ENCODE data around the gene KIFC3. TPM values are rescaled to one million over a fixed set of nuclear protein-coding genes. Genes with fewer than 3 reads are reported as not detected.

KIFC3 gene
- total RNA-seq, 1 donor from 2014 or later: 96.9 TPM

- H4K20me1 ChIP-seq (ENCODE audit: insufficient read depth, low read length): peaks cover 3% of the 10 kb centered on the region
- no peak overlapping the region for H2AFZ ChIP-seq (ENCODE audit: low read depth, low read length)
- FAIRE-seq: no peak
- peaks cover 4% of the 10 kb centered on the region for H3K79me2 ChIP-seq (ENCODE audit: insufficient read depth, low read length)
- peak overlapping the region; percentile 27 for H3K4me3 Mint-ChIP-seq (ENCODE audit: unreplicated experiment)
- H3K4me1 Mint-ChIP-seq (ENCODE audit: low read depth, unreplicated experiment): peaks cover 25% of the 10 kb centered on the region
- TF ChIP-seq CTCF (IDR thresholded peaks at IDR 0.05; ENCODE audit: insufficient read depth, low read depth, low read length): no peak
- no peak for TF ChIP-seq EZH2 (IDR thresholded peaks at IDR 0.05; ENCODE audit: insufficient read depth, low read length)
- H3K9me3 ChIP-seq (ENCODE audit: insufficient read depth, low read depth, low read length): no peaks in the 10 kb centered on the region
- H3K4me2 ChIP-seq (ENCODE audit: low read length): no peak overlapping the region
- no peak for DNase-seq (ENCODE audit: low read depth)
- peaks cover 8% of the 10 kb centered on the region for H3K4me1 ChIP-seq (ENCODE audit: insufficient read depth, low read length)
- H3K9ac ChIP-seq (ENCODE audit: low read length): no peak overlapping the region
- peak overlapping the region; percentile 67 for H3K27ac Mint-ChIP-seq (ENCODE audit: unreplicated experiment)
- no peak overlapping the region for H3K27ac ChIP-seq (ENCODE audit: low read depth, low read length)
- H3K27me3 Mint-ChIP-seq (ENCODE audit: low read depth, unreplicated experiment): no peaks in the 10 kb centered on the region
- H3K4me3 ChIP-seq (ENCODE audit: insufficient read depth, low read depth, low read length): no peak overlapping the region
- H3K36me3 ChIP-seq (ENCODE audit: insufficient read depth, low read length): peaks cover 12% of the 10 kb centered on the region
- peaks cover 25% of the 10 kb centered on the region for H3K36me3 Mint-ChIP-seq (ENCODE audit: low read depth, unreplicated experiment)
- no peaks in the 10 kb centered on the region for H3K27me3 ChIP-seq (ENCODE audit: insufficient read depth, low read length)
- H3K9me3 Mint-ChIP-seq (ENCODE audit: unreplicated experiment): no peaks in the 10 kb centered on the region
Observed at GRCh38 chr16:57763285-57764005, 38.8 kb downstream of the KIFC3 start.

GRCh38 chr16:57762365-57763040, 39.8 kb downstream of the KIFC3 start:
- no peak overlapping the region for H3K4me3 ChIP-seq (ENCODE audit: insufficient read depth, low read depth, low read length)
- Mint-ChIP-seq H3K4me1 (ENCODE audit: low read depth, unreplicated experiment) (peaks cover 25% of the 10 kb centered on the region), H3K4me3 (ENCODE audit: unreplicated experiment) (no peak overlapping the region), H3K27me3 (ENCODE audit: low read depth, unreplicated experiment) (no peaks in the 10 kb centered on the region), H3K9me3 (ENCODE audit: unreplicated experiment) (no peaks in the 10 kb centered on the region), H3K36me3 (ENCODE audit: low read depth, unreplicated experiment) (peaks cover 25% of the 10 kb centered on the region), H3K27ac (ENCODE audit: unreplicated experiment) (peak overlapping the region; percentile 41)
- no peak for FAIRE-seq
- no peak overlapping the region for H2AFZ ChIP-seq (ENCODE audit: low read depth, low read length)
- peaks cover 11% of the 10 kb centered on the region for H3K36me3 ChIP-seq (ENCODE audit: insufficient read depth, low read length)
- peaks cover 8% of the 10 kb centered on the region for H3K4me1 ChIP-seq (ENCODE audit: insufficient read depth, low read length)
- TF ChIP-seq EZH2 (IDR thresholded peaks at IDR 0.05; ENCODE audit: insufficient read depth, low read length): no peak
- TF ChIP-seq CTCF (IDR thresholded peaks at IDR 0.05; ENCODE audit: insufficient read depth, low read depth, low read length): no peak
- H3K27ac ChIP-seq (ENCODE audit: low read depth, low read length): no peak overlapping the region
- H3K9ac ChIP-seq (ENCODE audit: low read length): no peak overlapping the region
- DNase-seq (ENCODE audit: low read depth): no peak
- no peak overlapping the region for H3K4me2 ChIP-seq (ENCODE audit: low read length)
- peaks cover 5% of the 10 kb centered on the region for H4K20me1 ChIP-seq (ENCODE audit: insufficient read depth, low read length)
- H3K9me3 ChIP-seq (ENCODE audit: insufficient read depth, low read depth, low read length): no peaks in the 10 kb centered on the region
- H3K79me2 ChIP-seq (ENCODE audit: insufficient read depth, low read length): peaks cover 4% of the 10 kb centered on the region
- H3K27me3 ChIP-seq (ENCODE audit: insufficient read depth, low read length): no peaks in the 10 kb centered on the region

GRCh38 chr16:57761957-57762356, 40.3 kb downstream of the KIFC3 start:
- H3K9me3 Mint-ChIP-seq (ENCODE audit: unreplicated experiment): no peaks in the 10 kb centered on the region
- Histone ChIP-seq H3K9ac (ENCODE audit: low read length) (no peak overlapping the region), H3K4me3 (ENCODE audit: insufficient read depth, low read depth, low read length) (no peak overlapping the region), H3K9me3 (ENCODE audit: insufficient read depth, low read depth, low read length) (no peaks in the 10 kb centered on the region), H3K4me1 (ENCODE audit: insufficient read depth, low read length) (peaks cover 8% of the 10 kb centered on the region), H3K27me3 (ENCODE audit: insufficient read depth, low read length) (no peaks in the 10 kb centered on the region), H3K36me3 (ENCODE audit: insufficient read depth, low read length) (peaks cover 8% of the 10 kb centered on the region), H3K27ac (ENCODE audit: low read depth, low read length) (no peak overlapping the region), H4K20me1 (ENCODE audit: insufficient read depth, low read length) (peaks cover 9% of the 10 kb centered on the region), H3K4me2 (ENCODE audit: low read length) (no peak overlapping the region), H3K79me2 (ENCODE audit: insufficient read depth, low read length) (peaks cover 4% of the 10 kb centered on the region), H2AFZ (ENCODE audit: low read depth, low read length) (no peak overlapping the region)
- FAIRE-seq (no peak), DNase-seq (ENCODE audit: low read depth) (no peak)
- H3K4me1 Mint-ChIP-seq (ENCODE audit: low read depth, unreplicated experiment): peaks cover 25% of the 10 kb centered on the region
- no peak for TF ChIP-seq CTCF (IDR thresholded peaks at IDR 0.05; ENCODE audit: insufficient read depth, low read depth, low read length)
- TF ChIP-seq EZH2 (IDR thresholded peaks at IDR 0.05; ENCODE audit: insufficient read depth, low read length): no peak
- peaks cover 24% of the 10 kb centered on the region for H3K36me3 Mint-ChIP-seq (ENCODE audit: low read depth, unreplicated experiment)
- H3K27ac Mint-ChIP-seq (ENCODE audit: unreplicated experiment): peak overlapping the region; percentile 47
- no peak overlapping the region for H3K4me3 Mint-ChIP-seq (ENCODE audit: unreplicated experiment)
- no peaks in the 10 kb centered on the region for H3K27me3 Mint-ChIP-seq (ENCODE audit: low read depth, unreplicated experiment)
